ENCODE measurements around the gene RBBP5.

The RBBP5 gene

DNA sequence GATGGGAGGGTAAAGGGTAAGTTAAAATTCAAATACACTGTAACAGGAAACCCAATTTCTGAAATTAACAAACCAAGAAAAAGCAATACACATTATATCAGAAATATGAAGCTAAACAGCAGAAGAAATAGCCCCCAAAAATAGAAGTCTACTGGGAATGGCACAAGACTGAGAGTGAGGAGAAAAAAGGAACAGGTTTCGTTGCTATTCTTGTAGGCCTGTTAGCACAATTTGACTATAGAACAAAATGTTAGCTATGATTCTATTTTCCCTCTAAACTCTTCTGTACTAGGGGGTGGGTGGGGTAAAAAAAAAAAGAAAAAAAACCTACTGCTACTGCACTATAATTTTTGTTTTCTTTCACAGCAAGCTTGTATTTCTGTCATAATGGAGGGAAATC is 12.5 kb downstream of the RBBP5 start:
- no peak overlapping the region for H3K27ac ChIP-seq
- TF ChIP-seq ZFX (IDR thresholded peaks at IDR 0.05; ENCODE audit: borderline replicate concordance): no peak
- TF ChIP-seq, protein P1, sequence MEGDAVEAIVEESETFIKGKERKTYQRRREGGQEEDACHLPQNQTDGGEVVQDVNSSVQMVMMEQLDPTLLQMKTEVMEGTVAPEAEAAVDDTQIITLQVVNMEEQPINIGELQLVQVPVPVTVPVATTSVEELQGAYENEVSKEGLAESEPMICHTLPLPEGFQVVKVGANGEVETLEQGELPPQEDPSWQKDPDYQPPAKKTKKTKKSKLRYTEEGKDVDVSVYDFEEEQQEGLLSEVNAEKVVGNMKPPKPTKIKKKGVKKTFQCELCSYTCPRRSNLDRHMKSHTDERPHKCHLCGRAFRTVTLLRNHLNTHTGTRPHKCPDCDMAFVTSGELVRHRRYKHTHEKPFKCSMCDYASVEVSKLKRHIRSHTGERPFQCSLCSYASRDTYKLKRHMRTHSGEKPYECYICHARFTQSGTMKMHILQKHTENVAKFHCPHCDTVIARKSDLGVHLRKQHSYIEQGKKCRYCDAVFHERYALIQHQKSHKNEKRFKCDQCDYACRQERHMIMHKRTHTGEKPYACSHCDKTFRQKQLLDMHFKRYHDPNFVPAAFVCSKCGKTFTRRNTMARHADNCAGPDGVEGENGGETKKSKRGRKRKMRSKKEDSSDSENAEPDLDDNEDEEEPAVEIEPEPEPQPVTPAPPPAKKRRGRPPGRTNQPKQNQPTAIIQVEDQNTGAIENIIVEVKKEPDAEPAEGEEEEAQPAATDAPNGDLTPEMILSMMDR (IDR thresholded peaks at IDR 0.05): no peak

DNA sequence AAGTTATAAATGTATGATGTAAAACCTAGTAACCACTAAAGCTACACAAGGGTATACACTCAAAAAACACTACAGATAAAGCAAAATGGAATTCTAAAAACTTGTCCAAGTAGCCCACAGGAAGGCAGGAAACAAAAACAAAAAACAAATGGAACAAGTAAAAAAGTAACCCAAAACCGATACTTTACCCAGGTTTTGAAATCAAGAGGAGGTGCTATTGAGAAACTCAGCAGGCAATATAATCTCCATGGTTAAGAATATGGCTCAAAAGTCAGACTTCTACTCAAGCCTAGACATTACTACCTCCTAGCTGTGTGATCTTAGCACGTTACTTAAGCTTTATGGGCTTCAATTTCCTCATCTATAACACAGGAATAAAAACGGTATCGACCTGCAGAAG is 13.3 kb downstream of the RBBP5 start:
- H3K27ac ChIP-seq: no peak overlapping the region
- TF ChIP-seq, protein P1 (IDR thresholded peaks at IDR 0.05): no peak
- no peak for TF ChIP-seq ZFX (IDR thresholded peaks at IDR 0.05; ENCODE audit: borderline replicate concordance)

DNA sequence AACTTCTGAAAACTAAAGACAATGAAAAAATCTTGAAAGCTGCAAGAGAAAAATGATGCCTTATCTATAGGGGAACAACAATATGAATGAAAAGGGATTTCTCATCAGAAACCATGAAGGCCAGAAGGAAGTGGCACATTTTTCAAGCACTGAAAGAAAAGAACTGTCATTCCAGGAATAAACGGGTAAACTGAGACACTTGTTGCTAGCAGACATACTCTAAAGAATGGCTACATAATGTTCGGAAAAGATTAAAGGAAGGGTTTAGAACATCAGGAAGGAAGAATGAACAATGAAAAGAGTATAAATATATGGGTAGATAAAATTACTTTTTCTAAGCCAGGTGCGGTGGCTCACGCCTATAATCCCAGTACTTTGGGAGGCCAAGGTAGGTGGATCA is 14.5 kb downstream of the RBBP5 start:
- H3K27ac ChIP-seq: no peak overlapping the region
- TF ChIP-seq, protein P1 (IDR thresholded peaks at IDR 0.05): no peak
- no peak for TF ChIP-seq ZFX (IDR thresholded peaks at IDR 0.05; ENCODE audit: borderline replicate concordance)

DNA sequence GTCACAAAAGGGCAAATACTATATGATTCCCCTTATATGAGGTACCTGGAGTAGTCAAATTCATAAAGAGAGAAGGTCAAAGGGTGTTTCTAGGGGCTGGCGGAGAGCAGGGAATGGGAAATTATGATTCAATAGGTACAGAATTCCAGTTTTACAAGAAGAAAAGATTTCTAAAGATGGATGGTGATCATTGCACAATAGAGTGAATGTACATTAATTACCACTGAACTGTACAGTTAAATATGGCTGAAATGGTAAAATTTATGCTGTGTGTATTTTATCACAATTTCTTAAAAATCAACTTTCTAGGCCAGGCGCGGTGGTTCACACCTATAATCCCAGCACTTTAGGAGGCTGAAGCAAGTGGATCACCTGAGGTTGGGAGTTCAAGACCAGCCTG is 19.4 kb downstream of the RBBP5 start:
- TF ChIP-seq, protein P1 (IDR thresholded peaks at IDR 0.05): no peak
- H3K27ac ChIP-seq: no peak overlapping the region

DNA sequence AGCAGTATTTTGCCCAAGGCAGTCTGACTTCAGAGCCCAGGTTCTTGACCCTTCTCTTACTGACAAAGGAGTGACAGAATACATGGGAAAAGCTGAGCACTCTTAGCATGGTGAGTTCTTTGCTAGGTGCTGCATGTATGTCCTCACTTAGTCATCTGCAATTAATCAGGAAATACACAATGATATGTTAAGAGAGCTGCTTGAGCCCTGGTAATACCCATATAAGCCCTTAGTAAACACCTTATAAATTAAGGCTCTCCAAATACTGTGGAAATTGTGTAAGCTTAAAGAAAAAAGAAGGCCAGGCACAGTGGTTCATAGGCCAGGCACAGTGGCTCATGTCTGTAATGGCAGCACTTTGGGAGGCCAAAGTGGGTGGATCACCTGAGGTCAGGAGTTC is 23.5 kb downstream of the RBBP5 start:
- H3K27ac ChIP-seq: no peak overlapping the region

DNA sequence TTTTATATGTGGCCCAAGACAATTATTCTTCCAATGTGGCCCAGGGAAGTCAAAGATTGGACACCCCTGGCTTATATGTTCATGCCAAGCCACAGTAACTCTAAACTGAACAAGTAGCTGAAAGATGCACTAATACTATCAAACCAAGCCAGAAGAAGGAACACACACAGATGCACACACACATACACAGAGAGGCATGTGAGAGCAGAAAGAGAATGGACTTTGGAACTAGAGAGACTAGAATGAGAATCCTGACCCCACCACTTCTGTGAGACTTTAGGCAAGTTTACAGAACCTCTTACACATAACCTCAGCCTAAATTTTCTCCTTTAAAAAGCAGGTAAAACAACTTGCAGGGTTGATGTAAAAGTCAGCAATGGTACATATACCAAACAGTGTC is 26.4 kb downstream of the RBBP5 start:
- no peak overlapping the region for H3K27ac ChIP-seq
- TF ChIP-seq ZFX (IDR thresholded peaks at IDR 0.05; ENCODE audit: borderline replicate concordance): no peak
- TF ChIP-seq, protein P1 (IDR thresholded peaks at IDR 0.05): no peak

More for the DNA sequence above, 23.5 kb downstream of the RBBP5 start:
- TF ChIP-seq, protein P1 (IDR thresholded peaks at IDR 0.05): no peak
- no peak for TF ChIP-seq ZFX (IDR thresholded peaks at IDR 0.05; ENCODE audit: borderline replicate concordance)

DNA sequence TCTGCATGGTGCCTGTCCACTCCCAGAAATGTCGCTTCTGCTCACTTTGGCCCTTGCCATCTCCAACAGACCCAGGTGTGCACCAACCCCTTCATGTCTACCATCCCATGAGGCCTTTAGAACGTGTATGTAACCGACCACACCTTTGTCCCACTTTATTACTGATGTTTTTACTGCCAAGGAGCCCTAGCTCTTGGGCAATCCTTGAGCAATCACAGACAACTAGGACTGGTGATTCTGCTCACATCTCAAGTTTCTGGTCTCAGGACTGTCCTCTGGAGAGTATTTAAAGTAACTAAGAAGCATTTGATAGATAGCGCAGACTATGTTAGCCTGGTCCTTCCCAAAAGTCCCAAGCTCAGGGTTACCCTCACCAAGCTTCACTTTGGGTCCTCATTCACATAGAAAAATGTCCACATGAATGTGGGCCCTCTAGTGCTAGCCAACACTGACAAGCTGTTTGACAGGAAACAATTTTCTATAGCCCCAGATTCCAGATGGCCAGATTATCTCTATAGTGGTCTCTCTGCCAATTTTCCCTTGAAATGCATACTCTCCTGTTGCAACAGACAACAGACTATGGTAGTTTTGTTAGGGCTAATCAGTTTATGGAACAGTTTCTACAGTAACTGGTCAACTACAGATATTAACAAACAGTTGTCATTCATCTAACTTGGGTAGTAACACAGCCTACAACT is 30.6 kb downstream of the RBBP5 start:
- H3K27ac ChIP-seq: no peak overlapping the region
- no peak for TF ChIP-seq ZFX (IDR thresholded peaks at IDR 0.05; ENCODE audit: borderline replicate concordance)
- TF ChIP-seq, protein P1 (IDR thresholded peaks at IDR 0.05): no peak

Measured in 22Rv1 (cell line).